Activated CD8-positive, alpha-beta memory T cell treated with anti-CD3 and anti-CD28 coated beads, Interleukin-2, amount 50 U/mL, for 24 hours (primary cell): Measurements from ENCODE around the gene KCNJ12.
"Not testable (repeated sequence)": the region's sequence is repeated elsewhere in the genome, so short reads cannot be mapped to it uniquely, and the experiment has no call there.

Experiments
- DNase-seq: peaks from one replicate; pipeline ENCODE4 v3.0.0-alpha.2; 2020; ENCODE audit errors: extremely low read depth

The KCNJ12 gene

DNA sequence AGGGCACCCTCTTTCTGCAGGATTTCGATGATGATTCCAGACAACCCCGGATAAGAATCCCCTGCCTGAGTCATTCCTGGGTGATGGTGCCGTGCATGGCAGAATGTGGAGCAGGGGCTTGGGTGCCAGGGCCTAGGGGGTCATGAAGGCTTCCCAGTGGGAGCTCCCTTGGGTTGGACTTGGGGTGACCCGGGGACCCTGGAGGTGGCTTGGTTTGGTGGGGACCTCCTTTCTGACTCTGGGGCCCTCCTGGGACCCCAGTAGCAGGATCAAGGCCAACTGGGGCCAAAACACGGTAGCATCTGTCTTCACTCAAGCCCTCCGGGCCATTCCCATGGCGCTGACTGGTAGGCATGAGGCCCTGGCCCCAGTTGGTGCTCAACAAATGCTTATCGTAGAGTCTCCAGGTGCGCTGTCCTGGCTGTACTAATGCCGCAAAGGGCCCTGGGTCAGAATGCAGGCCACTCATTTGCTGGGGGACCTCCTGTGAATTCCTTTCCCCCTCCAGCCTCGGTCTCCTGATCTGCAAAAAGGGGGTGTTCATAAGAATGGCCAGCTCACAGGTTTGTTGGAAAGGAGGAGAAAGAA lies 44.4 kb downstream of the KCNJ12 start:
- DNase-seq = not testable (repeated sequence)

DNA sequence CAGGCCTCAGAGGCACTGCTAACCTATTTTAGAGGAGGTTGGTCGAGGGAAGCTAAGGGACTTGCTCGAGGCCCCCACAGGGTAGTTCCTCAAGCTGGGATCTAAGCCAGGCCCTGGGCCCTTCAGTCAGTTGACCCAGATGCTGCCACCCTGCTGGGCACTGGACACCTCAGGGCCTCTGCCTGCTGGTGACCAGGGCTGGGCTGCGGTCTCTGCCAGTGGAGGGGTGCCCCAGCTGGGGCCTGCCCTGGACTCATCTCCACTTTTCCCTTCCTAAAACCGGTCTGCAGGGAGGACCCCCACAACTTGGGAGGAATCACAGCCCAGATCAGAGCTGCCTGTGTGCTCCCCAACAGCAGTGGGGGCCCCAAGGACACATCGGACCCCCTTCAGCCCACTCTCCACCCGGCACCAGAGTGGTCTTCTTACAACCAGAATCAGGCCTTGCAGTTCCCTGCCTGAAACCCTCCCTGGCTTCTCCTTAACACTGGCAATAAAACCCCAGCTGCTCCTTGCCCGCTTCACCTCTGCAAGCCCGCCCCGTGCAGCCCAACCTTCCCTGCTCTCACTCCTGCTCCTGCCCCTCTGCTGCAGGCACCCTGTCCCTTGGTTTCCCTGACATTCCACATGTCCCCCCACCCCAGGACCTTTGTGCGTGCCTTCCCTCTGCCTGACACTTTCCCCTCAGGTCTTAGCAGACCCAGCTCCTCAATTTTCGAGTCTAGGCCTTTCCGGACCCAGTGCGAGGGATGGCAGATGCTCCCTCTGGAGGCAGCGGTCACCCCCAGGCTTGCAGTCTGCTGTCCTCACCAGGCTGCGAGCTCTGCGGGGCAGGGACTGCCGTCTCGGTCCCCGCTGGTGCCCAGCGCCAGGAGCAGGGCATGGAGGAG lies 45.5 kb downstream of the KCNJ12 start:
- not testable (repeated sequence) for DNase-seq

DNA sequence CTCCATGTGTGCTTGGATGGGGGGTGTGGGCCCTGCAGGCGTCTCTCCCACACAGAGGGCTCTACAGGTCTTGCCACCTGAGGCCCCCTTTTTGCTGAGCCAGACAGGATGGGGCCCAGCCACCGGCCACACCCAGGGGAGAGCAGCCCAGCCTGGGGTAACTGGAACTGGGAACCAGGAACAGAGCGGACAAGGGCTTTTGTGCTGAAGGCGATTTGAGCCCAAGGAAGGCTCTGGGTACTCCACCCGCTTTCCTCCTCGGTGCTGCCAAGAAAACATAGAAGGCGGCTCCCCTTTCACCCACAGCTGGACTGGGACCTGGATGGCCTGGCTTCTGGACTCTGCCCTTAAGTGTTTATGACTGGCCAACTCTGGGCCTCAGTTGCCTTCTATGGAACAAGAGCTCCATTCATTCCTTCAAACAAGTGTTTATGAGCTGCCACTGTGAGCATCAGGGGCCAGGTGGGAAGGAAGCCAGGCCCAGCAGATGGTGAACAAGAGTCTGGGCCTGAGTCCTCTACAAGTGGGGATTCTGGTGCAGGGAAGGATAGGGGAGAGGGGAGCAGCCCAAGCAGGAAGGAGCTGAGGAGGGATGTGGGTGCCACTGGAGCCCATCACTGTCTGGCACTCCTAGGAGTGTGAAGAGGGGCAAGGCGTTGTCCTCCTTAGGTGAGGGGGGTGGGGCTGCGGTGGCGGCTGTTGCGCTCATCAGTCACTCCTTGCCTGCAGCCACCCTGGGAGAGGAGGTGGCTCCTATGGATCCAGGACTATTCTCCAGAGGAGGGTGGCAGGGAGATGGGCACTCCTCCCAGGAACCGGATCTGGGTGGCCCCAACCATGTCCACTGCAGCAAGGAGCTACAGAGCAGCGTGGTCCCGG lies 46.4 kb downstream of the KCNJ12 start:
- DNase-seq = not testable (repeated sequence)

- DNase-seq = not testable (repeated sequence)
These were observed 47.0 kb downstream of the KCNJ12 start for GRCh38 chr17:21423190-21423493.

GRCh38 chr17:21424697-21425096 lies 48.5 kb downstream of the KCNJ12 start:
- DNase-seq = not testable (repeated sequence)

- no peak for DNase-seq
These were observed 49.2 kb downstream of the KCNJ12 start for GRCh38 chr17:21425321-21425720.

DNA sequence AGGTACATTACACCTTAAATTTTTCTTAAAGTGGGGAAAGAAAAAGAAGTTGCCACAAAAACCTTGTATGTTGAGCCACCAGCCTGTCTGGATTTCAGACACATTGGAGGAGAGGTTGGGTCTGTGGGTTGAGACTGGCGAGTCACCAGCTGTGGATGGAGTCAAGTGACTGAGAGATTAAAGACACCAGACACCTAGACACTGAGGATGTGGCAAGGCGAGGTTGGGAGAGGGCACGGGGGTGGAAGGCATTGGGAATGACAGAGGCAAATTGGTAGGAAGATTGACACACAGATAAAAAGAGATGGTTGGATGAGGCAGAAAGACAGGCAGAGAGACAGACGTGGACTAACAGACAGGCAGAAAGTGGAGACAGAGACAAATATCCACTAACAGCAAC lies 49.6 kb downstream of the KCNJ12 start:
- no peak for DNase-seq

GRCh38 chr17:21426246-21426645 lies 50.1 kb downstream of the KCNJ12 start:
- not testable (repeated sequence) for DNase-seq

DNA sequence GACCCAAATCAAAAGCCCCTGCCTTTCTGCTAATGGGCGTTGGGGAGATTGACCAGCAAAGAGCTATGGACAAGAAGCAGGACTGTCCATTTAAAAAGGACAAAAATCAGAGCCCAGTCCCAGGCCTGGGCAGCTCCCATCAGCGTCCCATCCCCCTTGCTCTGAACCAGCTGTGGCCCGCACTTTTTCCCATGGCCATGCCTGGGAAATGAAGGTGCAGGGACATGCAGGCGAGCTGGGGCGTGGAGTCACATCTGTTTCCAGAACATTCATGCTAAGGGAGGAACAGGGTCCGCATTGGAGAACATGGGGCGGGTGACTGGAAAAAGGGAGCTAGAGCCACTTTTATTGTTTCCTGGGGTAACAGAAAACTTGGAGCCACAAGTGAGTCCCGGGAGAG lies 50.7 kb downstream of the KCNJ12 start:
- DNase-seq = not testable (repeated sequence)

DNA sequence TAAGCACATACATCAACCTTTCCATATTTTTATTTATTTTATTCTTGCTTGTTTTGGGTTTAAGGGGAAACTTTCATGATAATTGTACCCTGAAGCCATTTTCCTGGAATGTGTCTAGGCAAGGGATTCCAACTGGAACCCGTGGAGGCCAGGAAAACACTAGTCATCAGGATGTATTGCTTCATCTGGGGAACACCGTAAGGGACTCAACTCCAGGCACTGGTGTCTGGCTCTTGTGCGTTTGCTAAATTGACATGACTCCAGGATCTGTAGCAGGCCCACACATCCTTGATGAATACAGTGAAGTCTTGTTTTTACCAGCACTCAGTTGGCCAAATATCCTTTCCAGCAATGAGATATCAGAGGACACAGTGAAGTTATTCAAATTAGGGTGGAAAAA lies 51.6 kb downstream of the KCNJ12 start:
- not testable (repeated sequence) for DNase-seq

DNA sequence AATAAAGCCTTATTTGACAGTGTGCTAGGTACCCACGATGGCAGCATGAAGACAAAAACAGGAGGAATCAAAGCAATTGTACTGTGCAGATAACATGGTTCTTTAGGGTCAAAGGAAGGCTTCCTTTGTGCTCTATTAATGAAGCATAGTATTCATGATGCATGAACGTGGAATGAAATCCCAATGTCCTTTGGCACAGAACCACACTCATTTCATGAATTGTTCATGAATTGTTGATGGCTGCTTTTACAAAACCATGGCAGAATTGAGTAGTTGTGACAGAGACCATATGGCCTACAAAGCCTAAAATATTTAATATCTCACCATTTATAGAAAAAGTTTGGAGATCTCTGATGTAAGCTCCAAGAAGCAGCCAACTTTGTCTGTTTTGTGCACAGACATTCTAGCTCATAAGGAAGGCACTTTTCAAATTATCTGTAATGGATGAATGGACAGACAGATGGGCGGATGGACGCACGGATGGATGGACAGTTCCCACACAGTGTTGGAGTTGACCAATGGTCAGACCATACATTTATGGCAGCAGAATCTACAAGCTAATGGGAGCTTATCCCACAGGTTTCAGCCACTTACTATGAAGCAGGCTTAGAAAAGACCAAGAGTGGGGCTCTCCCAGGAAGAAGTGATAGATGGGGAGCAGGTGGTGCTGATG lies 52.7 kb downstream of the KCNJ12 start:
- DNase-seq = not testable (repeated sequence)

DNA sequence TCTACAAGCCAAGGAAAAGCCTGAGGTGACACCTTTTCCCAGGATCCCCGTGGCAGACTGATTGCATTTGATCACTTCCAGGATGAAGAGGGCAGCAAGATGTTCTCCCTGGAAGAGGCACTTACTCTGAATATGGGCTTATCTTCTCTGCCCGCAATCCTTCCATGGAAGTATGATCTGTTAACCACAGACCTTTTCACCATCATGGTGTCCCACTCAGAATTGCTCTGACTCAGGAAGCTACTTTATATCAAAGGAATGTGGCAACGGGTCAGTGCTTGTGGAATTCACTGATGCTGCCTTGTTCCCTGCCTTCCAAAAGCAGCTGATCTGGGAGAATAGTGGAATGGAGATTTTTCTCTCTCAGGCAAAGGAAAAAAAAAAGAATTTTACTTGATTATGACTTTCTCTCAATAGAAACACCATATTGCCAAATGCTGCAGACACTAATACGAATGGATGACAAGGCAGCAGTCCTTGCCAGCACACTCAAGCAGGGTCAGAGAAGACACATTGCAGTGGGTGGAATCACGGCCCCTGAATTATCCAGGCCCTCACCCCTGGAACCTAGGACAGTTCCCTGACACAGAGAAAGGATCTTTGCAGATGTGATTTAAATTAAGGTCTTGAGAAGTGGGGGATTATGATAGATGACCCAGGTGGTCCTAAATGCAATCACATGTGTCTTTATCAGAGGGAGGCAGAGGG lies 53.9 kb downstream of the KCNJ12 start:
- not testable (repeated sequence) for DNase-seq

GRCh38 chr17:21433971-21434370 lies 57.8 kb downstream of the KCNJ12 start:
- DNase-seq = not testable (repeated sequence)

GRCh38 chr17:21434976-21435375 lies 58.8 kb downstream of the KCNJ12 start:
- not testable (repeated sequence) for DNase-seq

DNA sequence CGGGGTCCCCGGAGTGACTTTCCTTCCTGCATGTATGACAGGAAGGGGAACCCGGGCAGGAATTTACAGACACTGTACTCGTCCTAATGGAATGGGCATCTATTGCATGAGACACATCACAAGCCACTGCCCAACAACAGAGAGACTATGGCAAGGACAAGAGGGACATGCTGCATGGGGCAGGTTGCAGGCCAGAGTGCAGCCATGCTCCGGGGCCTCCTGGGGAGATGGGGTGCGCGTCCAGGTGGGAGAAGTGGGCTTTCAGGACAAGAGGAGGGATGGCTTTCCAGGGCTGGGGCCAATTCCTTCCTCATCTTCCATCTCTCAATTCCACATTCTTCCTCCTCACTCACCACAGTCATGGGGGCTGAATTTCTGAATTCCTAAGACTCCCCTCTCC lies 60.3 kb downstream of the KCNJ12 start:
- DNase-seq = not testable (repeated sequence)

- DNase-seq = not testable (repeated sequence)
These were observed 61.0 kb downstream of the KCNJ12 start for GRCh38 chr17:21436883-21437836.

DNA sequence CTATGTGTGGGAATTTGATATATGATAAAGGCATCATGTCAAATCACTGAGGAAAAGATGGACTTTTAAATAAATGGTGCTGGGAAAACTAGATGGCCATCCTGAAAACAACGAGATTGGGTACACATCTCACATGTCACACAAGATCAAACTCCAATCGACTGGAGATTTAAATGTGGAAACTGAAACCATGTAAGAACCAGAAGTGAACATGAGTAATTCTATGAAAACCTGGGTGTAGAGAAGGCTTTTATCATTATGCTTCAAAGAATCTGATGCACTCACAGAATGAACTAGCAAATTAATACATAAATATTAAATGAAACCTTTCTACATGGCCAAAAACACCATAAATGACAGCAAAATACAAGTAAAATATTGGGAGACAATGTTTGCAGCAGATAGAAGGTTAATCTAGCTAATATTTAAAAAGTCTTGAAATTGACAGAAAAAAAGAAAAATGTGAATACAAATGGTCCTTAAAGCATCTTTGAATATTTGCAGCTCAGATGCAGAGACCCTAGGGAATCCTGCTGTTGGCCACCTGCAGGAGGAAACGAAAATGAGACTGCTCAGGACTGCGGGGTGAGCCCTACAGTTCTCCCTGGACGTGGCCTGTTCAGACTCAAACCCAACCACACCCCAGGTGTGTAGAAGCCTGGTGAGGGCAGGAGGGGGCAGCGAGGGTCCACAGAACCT lies 62.3 kb downstream of the KCNJ12 start:
- DNase-seq = not testable (repeated sequence)

GRCh38 chr17:21439015-21439336 lies 62.8 kb downstream of the KCNJ12 start:
- DNase-seq = not testable (repeated sequence)

DNA sequence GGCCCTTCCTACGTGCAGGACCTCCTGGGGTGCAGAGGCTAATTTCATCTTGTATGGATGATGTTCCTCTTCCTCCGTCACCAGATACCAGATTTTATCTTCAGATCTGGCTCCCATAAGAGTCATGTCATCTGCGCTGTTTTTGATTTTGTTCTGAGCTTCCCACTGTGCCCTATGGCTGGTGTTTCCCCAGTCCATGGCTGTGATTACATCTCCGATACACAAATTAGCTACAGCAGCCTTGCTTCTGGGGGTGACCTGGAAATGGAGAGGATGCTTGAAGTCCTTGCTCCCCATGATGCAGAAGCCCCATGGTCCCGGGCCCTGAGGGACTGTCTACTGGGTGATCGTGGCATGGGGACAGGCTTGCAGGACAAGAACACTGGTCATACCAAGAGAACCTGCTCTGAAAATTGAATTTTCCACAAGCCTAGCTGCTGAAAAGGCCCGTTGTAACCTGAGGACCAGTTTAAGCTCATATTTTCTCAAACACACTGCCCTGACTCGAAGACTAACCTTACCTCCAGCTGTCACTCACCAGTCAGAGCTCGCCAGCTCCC lies 69.0 kb downstream of the KCNJ12 start:
- no peak for DNase-seq
